Measurements from ENCODE around the gene CLPTM1L. TPM values are rescaled to one million over a fixed set of nuclear protein-coding genes. Genes with fewer than 3 reads are reported as not detected.

CLPTM1L gene
- polyA plus RNA-seq, 1 experiment = 85.5 TPM

GRCh38 chr5:1356873-1357787, 12.2 kb upstream of the CLPTM1L start:
- DNase-seq (ENCODE audit: low read depth, low spot score) = no peak
- peaks cover 30% of the 10 kb centered on the region for H3K27me3 ChIP-seq (ENCODE audit: control insufficient read depth, insufficient read depth, low read length)
- H3K9me3 ChIP-seq (ENCODE audit: control insufficient read depth, insufficient read depth, low read length) = no peaks in the 10 kb centered on the region
- H3K4me3 ChIP-seq (ENCODE audit: low read depth, low read length) = no peak overlapping the region
- TF ChIP-seq CTCF (IDR thresholded peaks at IDR 0.05; ENCODE audit: low read depth, low read length) = no peak
- H3K27ac ChIP-seq (ENCODE audit: low read depth, low read length) = no peak overlapping the region
- CTCF ChIA-PET = interaction anchor here (0.5 kb wide), 1 partner anchor 145 kb away, joined by 3 read pairs; no protein-coding TSS in a partner anchor
- POLR2A ChIA-PET = no interaction called here

- CTCF ChIA-PET = interaction anchor here (1.4 to 1.9 kb wide), 2 partner anchors 25 to 291 kb away, joined by 5 to 8 read pairs; no protein-coding TSS in a partner anchor
- Histone ChIP-seq H3K4me3 (ENCODE audit: low read depth, low read length) (no peak overlapping the region), H3K27ac (ENCODE audit: low read depth, low read length) (no peak overlapping the region), H3K9me3 (ENCODE audit: control insufficient read depth, insufficient read depth, low read length) (no peaks in the 10 kb centered on the region), H3K27me3 (ENCODE audit: control insufficient read depth, insufficient read depth, low read length) (peaks cover 24% of the 10 kb centered on the region)
- POLR2A ChIA-PET = no interaction called here
- no peak for TF ChIP-seq CTCF (IDR thresholded peaks at IDR 0.05; ENCODE audit: low read depth, low read length)
- DNase-seq (ENCODE audit: low read depth, low spot score) = no peak
These were observed 9.7 kb upstream of the CLPTM1L start for GRCh38 chr5:1354576-1354975.

GRCh38 chr5:1352231-1353219, 7.6 kb upstream of the CLPTM1L start:
- Histone ChIP-seq H3K27me3 (ENCODE audit: control insufficient read depth, insufficient read depth, low read length) (peaks cover 15% of the 10 kb centered on the region), H3K4me3 (ENCODE audit: low read depth, low read length) (no peak overlapping the region), H3K27ac (ENCODE audit: low read depth, low read length) (no peak overlapping the region), H3K9me3 (ENCODE audit: control insufficient read depth, insufficient read depth, low read length) (no peaks in the 10 kb centered on the region)
- ChIA-PET POLR2A (no interaction called here), CTCF (interaction anchor here (0.7 kb wide), 1 partner anchor 18 kb away, joined by 3 read pairs; no protein-coding TSS in a partner anchor)
- no peak for TF ChIP-seq CTCF (IDR thresholded peaks at IDR 0.05; ENCODE audit: low read depth, low read length)
- DNase-seq (ENCODE audit: low read depth, low spot score) = no peak

- no peaks in the 10 kb centered on the region for H3K9me3 ChIP-seq (ENCODE audit: control insufficient read depth, insufficient read depth, low read length)
- DNase-seq (ENCODE audit: low read depth, low spot score) = no peak
- peaks cover 6% of the 10 kb centered on the region for H3K27me3 ChIP-seq (ENCODE audit: control insufficient read depth, insufficient read depth, low read length)
- ChIA-PET POLR2A (no interaction called here), CTCF (no interaction called here)
- no peak overlapping the region for H3K27ac ChIP-seq (ENCODE audit: low read depth, low read length)
- no peak overlapping the region for H3K4me3 ChIP-seq (ENCODE audit: low read depth, low read length)
- no peak for TF ChIP-seq CTCF (IDR thresholded peaks at IDR 0.05; ENCODE audit: low read depth, low read length)
These were observed 6.3 kb upstream of the CLPTM1L start for GRCh38 chr5:1351156-1351555.

Measured in AG04450 (cell line).